ENCODE results near the gene MDH2. TPM values are rescaled to one million over a fixed set of nuclear protein-coding genes. Genes with fewer than 3 reads are reported as not detected.
"Not testable (repeated sequence)": the region's sequence is repeated elsewhere in the genome, so short reads cannot be mapped to it uniquely, and the experiment has no call there.

The MDH2 gene
- total and polyA plus RNA-seq, 12 donors = 66.1 to 686 (median 441) TPM

DNA sequence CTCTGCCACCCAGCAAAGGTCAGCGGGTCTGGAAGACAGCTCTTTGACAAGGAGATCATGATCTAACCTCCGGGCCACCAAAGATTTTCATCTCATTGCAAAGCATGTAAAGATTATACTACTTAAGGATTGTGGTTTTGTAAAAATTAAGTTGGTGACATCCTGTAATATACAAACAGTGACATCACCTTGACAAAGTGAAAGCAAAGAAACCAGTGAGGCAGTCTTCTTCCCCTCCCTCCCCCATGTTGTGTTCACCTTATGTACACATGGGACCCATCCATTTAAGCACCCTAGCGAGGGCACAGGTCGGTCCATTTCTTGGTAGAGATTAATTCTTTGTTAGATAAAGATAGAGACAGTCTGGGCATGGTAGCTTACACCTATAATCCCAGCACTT, 3.9 kb downstream of the MDH2 start:
- Histone ChIP-seq H3K36me3 (peaks cover 0 to 60% (median 4%) of the 10 kb centered on the region in 9 donors), H3K27me3 (no peaks in the 10 kb centered on the region), H3K4me1 (peaks cover 2 to 70% (median 38%) of the 10 kb centered on the region in 9 donors), H3K4me3 (no peak overlapping the region), H3K9me3 (no peaks in the 10 kb centered on the region), H3K27ac (no peak overlapping the region)
- ATAC-seq (no peak), DNase-seq (no peak)
- 74 to 77% methylated on average over 4 of the region's 4 CpGs for WGBS, 2 donors
- TF ChIP-seq, protein P1, sequence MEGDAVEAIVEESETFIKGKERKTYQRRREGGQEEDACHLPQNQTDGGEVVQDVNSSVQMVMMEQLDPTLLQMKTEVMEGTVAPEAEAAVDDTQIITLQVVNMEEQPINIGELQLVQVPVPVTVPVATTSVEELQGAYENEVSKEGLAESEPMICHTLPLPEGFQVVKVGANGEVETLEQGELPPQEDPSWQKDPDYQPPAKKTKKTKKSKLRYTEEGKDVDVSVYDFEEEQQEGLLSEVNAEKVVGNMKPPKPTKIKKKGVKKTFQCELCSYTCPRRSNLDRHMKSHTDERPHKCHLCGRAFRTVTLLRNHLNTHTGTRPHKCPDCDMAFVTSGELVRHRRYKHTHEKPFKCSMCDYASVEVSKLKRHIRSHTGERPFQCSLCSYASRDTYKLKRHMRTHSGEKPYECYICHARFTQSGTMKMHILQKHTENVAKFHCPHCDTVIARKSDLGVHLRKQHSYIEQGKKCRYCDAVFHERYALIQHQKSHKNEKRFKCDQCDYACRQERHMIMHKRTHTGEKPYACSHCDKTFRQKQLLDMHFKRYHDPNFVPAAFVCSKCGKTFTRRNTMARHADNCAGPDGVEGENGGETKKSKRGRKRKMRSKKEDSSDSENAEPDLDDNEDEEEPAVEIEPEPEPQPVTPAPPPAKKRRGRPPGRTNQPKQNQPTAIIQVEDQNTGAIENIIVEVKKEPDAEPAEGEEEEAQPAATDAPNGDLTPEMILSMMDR (IDR thresholded peaks at IDR 0.05) = no peak
- intact Hi-C loops (cut with DNase I) = no loop called here

GRCh38 chr7:76052681-76053080, 4.8 kb downstream of the MDH2 start:
- H3K27me3 ChIP-seq; H3K4me3 ChIP-seq; intact Hi-C loops (cut with DNase I); H3K9me3 ChIP-seq; ATAC-seq; DNase-seq: not testable (repeated sequence)
- H3K4me1 ChIP-seq = peaks cover 2 to 73% (median 39%) of the 10 kb centered on the region in 9 donors
- H3K27ac ChIP-seq = peak overlapping the region in 1 of 10 donors; percentile 34
- 88 to 92% methylated on average over 8 of the region's 8 CpGs for WGBS, 2 donors
- peaks cover 0 to 69% (median 4%) of the 10 kb centered on the region in 9 donors for H3K36me3 ChIP-seq

- Histone ChIP-seq H3K27me3 (no peaks in the 10 kb centered on the region), H3K27ac (peak overlapping the region in 1 of 10 donors; percentile 34), H3K9me3 (no peaks in the 10 kb centered on the region), H3K4me3 (no peak overlapping the region), H3K4me1 (peaks cover 2 to 79% (median 41%) of the 10 kb centered on the region in 9 donors), H3K36me3 (peaks cover 0 to 77% (median 10%) of the 10 kb centered on the region in 9 donors)
- TF ChIP-seq, protein P1 (IDR thresholded peaks at IDR 0.05) = no peak
- WGBS, 2 donors = 52 to 71% methylated on average over 6 of the region's 6 CpGs
- intact Hi-C loops (cut with DNase I) = no loop called here
- DNase-seq = no peak
- peak in 1 of 8 donors; percentile 27 for ATAC-seq
Observed at GRCh38 chr7:76053461-76053860, 5.6 kb downstream of the MDH2 start.

- peaks cover 2 to 70% (median 34%) of the 10 kb centered on the region in 9 donors for H3K4me1 ChIP-seq
- WGBS, 2 donors = 79 to 81% methylated on average over 18 of the region's 18 CpGs
- ATAC-seq = peak in 3 of 8 donors; percentile 28 to 61 (median 28)
Observed at GRCh38 chr7:76054123-76055120, 6.5 kb downstream of the MDH2 start.

More at GRCh38 chr7:76054123-76055120, 6.5 kb downstream of the MDH2 start:
- intact Hi-C loops (cut with DNase I) = loop anchor here in 1 of 10 donors (5.0 kb wide), 1 partner anchor 78 kb away; no protein-coding TSS in a partner anchor
- peaks cover 0 to 86% (median 19%) of the 10 kb centered on the region in 9 donors for H3K36me3 ChIP-seq
- H3K27me3 ChIP-seq = no peaks in the 10 kb centered on the region
- no peak for DNase-seq
- TF ChIP-seq, protein P1 (IDR thresholded peaks at IDR 0.05) = no peak
- H3K9me3 ChIP-seq = no peaks in the 10 kb centered on the region
- H3K4me3 ChIP-seq = no peak overlapping the region
- H3K27ac ChIP-seq = peak overlapping the region in 2 of 10 donors; percentile 21 to 53

Data from heart right ventricle (tissue), 16 donors.